Effector memory CD4-positive, alpha-beta T cell (primary cell): ENCODE results near the gene FAM107A.

Experiments used
- DNase-seq, 3 donors: peaks; one replicate each; pipeline ENCODE4 v3.0.0-alpha.2; 2020
- H3K27ac ChIP-seq: 2 replicates; pipeline ENCODE4 v1.7.0; 2013; ENCODE audit warnings: mild to moderate bottlenecking, low read length, moderate library complexity; ENCODE audit not compliant: insufficient read depth, poor library complexity, severe bottlenecking
- H3K27me3 ChIP-seq: replicated peaks from 2 replicates; pipeline ENCODE4 v1.7.0; 2013; ENCODE audit warnings: mild to moderate bottlenecking, low read length; ENCODE audit not compliant: insufficient read depth, control insufficient read depth, poor library complexity, severe bottlenecking
- H3K36me3 ChIP-seq: 2 replicates; pipeline ENCODE4 v1.7.0; 2013; ENCODE audit warnings: mild to moderate bottlenecking, low read length, moderate library complexity; ENCODE audit not compliant: control insufficient read depth, insufficient read depth
- H3K4me1 ChIP-seq: 2 replicates; pipeline ENCODE4 v1.7.0; 2013; ENCODE audit warnings: low read length, mild to moderate bottlenecking; ENCODE audit not compliant: control insufficient read depth, insufficient read depth, poor library complexity, severe bottlenecking
- H3K4me3 ChIP-seq: 2 replicates; pipeline ENCODE4 v1.7.0; 2013; ENCODE audit warnings: low read length, low read depth, mild to moderate bottlenecking; ENCODE audit not compliant: insufficient read depth, poor library complexity, severe bottlenecking
- H3K9me3 ChIP-seq: 2 replicates; pipeline ENCODE4 v1.7.0; 2013; ENCODE audit warnings: mild to moderate bottlenecking, low read length, moderate library complexity; ENCODE audit not compliant: control insufficient read depth

FAM107A gene

GRCh38 chr3:58578873-58579272 lies 1.7 kb upstream of the FAM107A start:
- no peaks in the 10 kb centered on the region for H3K36me3 ChIP-seq
- H3K9me3 ChIP-seq, result no peaks in the 10 kb centered on the region
- no peak overlapping the region for H3K4me3 ChIP-seq
- H3K4me1 ChIP-seq, result no peaks in the 10 kb centered on the region
- no peak overlapping the region for H3K27ac ChIP-seq
- DNase-seq, result no peak
- H3K27me3 ChIP-seq, result no peaks in the 10 kb centered on the region

DNA sequence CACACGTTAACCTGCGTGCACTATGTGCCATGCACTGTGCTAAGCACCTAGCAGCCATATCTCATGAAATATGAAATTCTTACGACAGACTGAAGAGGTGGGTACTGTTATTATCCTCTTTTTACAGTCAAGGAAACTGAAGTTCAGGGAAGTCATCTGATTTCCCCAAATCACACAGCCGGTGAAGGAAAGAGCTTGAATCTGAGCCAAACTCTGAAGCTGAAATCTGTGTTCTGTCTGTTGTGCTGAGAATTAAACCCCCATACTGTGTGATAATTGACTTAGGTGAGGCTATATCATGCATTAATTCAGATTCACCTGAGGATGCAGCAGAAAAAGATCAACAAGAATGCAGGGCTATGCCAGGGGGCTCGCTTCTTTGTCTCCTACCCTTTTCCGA lies 475 bp downstream of the FAM107A start:
- no peak for DNase-seq
- H3K27me3 ChIP-seq, result no peaks in the 10 kb centered on the region
- H3K4me3 ChIP-seq, result no peak overlapping the region
- H3K9me3 ChIP-seq, result no peaks in the 10 kb centered on the region
- H3K27ac ChIP-seq, result no peak overlapping the region
- H3K36me3 ChIP-seq, result no peaks in the 10 kb centered on the region
- H3K4me1 ChIP-seq, result no peaks in the 10 kb centered on the region

- Histone ChIP-seq H3K4me1 (no peaks in the 10 kb centered on the region), H3K4me3 (no peak overlapping the region), H3K9me3 (no peaks in the 10 kb centered on the region), H3K27me3 (no peaks in the 10 kb centered on the region), H3K27ac (no peak overlapping the region), H3K36me3 (no peaks in the 10 kb centered on the region)
- no peak for DNase-seq
These were observed 1.1 kb downstream of the FAM107A start for GRCh38 chr3:58575971-58576652.

- Histone ChIP-seq H3K4me3 (no peak overlapping the region), H3K27me3 (no peaks in the 10 kb centered on the region), H3K36me3 (no peaks in the 10 kb centered on the region), H3K27ac (no peak overlapping the region), H3K9me3 (no peaks in the 10 kb centered on the region), H3K4me1 (no peaks in the 10 kb centered on the region)
- no peak for DNase-seq
These were observed 2.5 kb downstream of the FAM107A start for GRCh38 chr3:58574682-58575081.

DNA sequence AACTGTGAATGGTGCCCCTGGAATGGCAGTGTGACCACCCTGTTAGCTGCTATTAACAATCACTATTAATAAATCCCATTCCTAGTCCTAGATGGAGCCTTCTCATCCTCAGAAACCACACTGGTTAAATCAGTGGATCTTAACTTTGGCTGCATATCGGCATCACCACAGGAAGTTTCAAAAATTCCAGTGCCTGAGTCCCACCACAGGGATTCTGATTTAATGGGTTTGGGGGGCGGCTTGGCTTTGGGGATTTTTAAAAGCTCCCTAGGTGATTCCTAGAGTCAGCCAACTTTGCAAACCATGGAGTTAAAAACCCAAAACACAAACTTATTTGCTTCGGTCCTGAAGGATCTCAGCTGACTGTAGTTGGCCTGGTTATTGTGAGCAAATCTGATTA lies 3.1 kb downstream of the FAM107A start:
- no peak for DNase-seq

GRCh38 chr3:58573640-58574039 lies 3.6 kb downstream of the FAM107A start:
- DNase-seq, result no peak
- Histone ChIP-seq H3K27ac (no peak overlapping the region), H3K4me3 (no peak overlapping the region), H3K9me3 (no peaks in the 10 kb centered on the region), H3K4me1 (peaks cover 2% of the 10 kb centered on the region), H3K36me3 (no peaks in the 10 kb centered on the region), H3K27me3 (no peaks in the 10 kb centered on the region)

More for the DNA sequence above, 3.1 kb downstream of the FAM107A start:
- Histone ChIP-seq H3K9me3 (no peaks in the 10 kb centered on the region), H3K27ac (no peak overlapping the region), H3K4me3 (no peak overlapping the region), H3K4me1 (no peaks in the 10 kb centered on the region), H3K36me3 (no peaks in the 10 kb centered on the region), H3K27me3 (no peaks in the 10 kb centered on the region)

- no peaks in the 10 kb centered on the region for H3K9me3 ChIP-seq
- no peaks in the 10 kb centered on the region for H3K36me3 ChIP-seq
- no peaks in the 10 kb centered on the region for H3K27me3 ChIP-seq
- no peak overlapping the region for H3K4me3 ChIP-seq
- DNase-seq, result no peak
- no peak overlapping the region for H3K27ac ChIP-seq
- peaks cover 3% of the 10 kb centered on the region for H3K4me1 ChIP-seq
These were observed 4.5 kb downstream of the FAM107A start for GRCh38 chr3:58572634-58573230.

- Histone ChIP-seq H3K27ac (no peak overlapping the region), H3K9me3 (no peaks in the 10 kb centered on the region), H3K4me1 (peaks cover 3% of the 10 kb centered on the region), H3K4me3 (no peak overlapping the region), H3K27me3 (no peaks in the 10 kb centered on the region), H3K36me3 (no peaks in the 10 kb centered on the region)
- no peak for DNase-seq
These were observed 5.1 kb downstream of the FAM107A start for GRCh38 chr3:58572013-58572633.

- no peak for DNase-seq
- H3K36me3 ChIP-seq, result no peaks in the 10 kb centered on the region
- no peak overlapping the region for H3K27ac ChIP-seq
- no peaks in the 10 kb centered on the region for H3K9me3 ChIP-seq
- no peak overlapping the region for H3K4me3 ChIP-seq
- no peaks in the 10 kb centered on the region for H3K27me3 ChIP-seq
- peaks cover 3% of the 10 kb centered on the region for H3K4me1 ChIP-seq
These were observed 6.3 kb downstream of the FAM107A start for GRCh38 chr3:58570851-58571250.

DNA sequence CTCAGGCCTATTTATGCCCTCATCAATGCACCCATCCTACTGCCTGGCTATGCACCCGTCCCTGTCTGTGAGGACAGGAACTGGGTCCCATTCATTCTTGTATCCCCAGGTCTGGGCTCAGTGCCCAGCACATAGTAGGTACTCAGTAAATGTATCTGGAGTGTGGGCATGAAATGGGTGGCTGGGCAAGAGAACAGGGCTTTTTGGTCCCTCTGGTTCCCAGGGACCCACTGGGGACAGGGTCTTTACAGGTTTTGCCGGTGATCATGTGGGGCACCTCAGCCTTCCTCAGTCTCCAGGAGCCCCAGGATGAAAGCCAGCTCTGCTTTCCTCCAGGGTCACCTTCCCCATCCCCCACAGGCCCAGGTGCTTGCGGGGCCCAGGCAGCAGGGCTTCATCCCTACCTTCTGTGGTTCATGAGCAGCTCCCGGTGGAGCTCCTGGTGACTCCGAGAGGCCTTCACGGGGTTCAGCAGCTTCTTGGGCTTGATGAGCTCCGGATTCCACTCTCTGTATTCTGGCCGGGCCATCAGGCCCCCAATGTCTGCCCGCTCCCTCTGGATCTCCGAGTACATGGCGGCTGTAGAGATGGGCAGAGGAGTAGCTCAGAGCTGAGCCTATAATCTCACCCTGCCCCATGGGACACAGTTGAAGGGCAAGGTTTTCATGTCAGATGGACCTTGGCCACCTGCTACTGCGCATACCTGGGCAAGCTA lies 7.7 kb downstream of the FAM107A start:
- H3K36me3 ChIP-seq, result no peaks in the 10 kb centered on the region
- H3K27ac ChIP-seq, result no peak overlapping the region
- no peaks in the 10 kb centered on the region for H3K9me3 ChIP-seq
- DNase-seq, result no peak
- H3K4me1 ChIP-seq, result peaks cover 3% of the 10 kb centered on the region
- H3K27me3 ChIP-seq, result no peaks in the 10 kb centered on the region
- H3K4me3 ChIP-seq, result no peak overlapping the region
